ENCODE measurements around the gene PLA2G6. TPM values are rescaled to one million over a fixed set of nuclear protein-coding genes. Genes with fewer than 3 reads are reported as not detected.
"Not testable (repeated sequence)": the region's sequence is repeated elsewhere in the genome, so short reads cannot be mapped to it uniquely, and the experiment has no call there.

Gene PLA2G6
- total RNA-seq, 5 donors from 2014 or later (not counting 1 experiment from before 2014, with no cell fraction given): 93.6 to 197 (median 162) TPM

GRCh38 chr22:38186429-38186828 is 4.8 kb upstream of the PLA2G6 start:
- CTCF ChIA-PET: interaction anchor here in 1 of 2 donors (0.6 kb wide), 1 partner anchor 385 kb away, joined by 3 read pairs; no protein-coding TSS in a partner anchor
- Mint-ChIP-seq H3K9me3 (no peaks in the 10 kb centered on the region), H3K27me3 (no peaks in the 10 kb centered on the region), H3K27ac (no peak overlapping the region), H3K4me1 (peaks cover 3 to 9% (median 7%) of the 10 kb centered on the region in 3 donors), H3K4me3 (no peak overlapping the region), H3K36me3 (no peaks in the 10 kb centered on the region)
- Histone ChIP-seq H3K27ac (ENCODE audit: low read length) (no peak overlapping the region), H3K4me3 (ENCODE audit: control insufficient read depth in 1 of 2, extremely low read depth in 1 of 2, low read length in 1 of 2) (no peak overlapping the region), H3K27me3 (replicated peaks in 1 of 2; ENCODE audit: control insufficient read depth in 2 of 2, extremely low read depth in 1 of 2, insufficient read depth in 2 of 2, low read length in 1 of 2) (no peaks in the 10 kb centered on the region), H3K36me3 (ENCODE audit: control insufficient read depth in 2 of 2, extremely low read depth in 1 of 2, insufficient read depth in 1 of 2, low read length in 1 of 2) (no peaks in the 10 kb centered on the region), H3K4me1 (ENCODE audit: control insufficient read depth in 1 of 2, extremely low read depth in 1 of 2, insufficient read depth in 2 of 2, low read length in 2 of 2) (peaks cover 0 to 7% of the 10 kb centered on the region in 2 experiments), H3K9me3 (no peaks in the 10 kb centered on the region)
- DNase-seq (no peak), ATAC-seq (replicated peaks in 1 of 4) (no peak)
- POLR2A ChIA-PET: no interaction called here
- 73% methylated on average over 5 of the region's 5 CpGs for WGBS (ENCODE audit: insufficient coverage)

GRCh38 chr22:38184788-38185187 is 3.2 kb upstream of the PLA2G6 start:
- Mint-ChIP-seq H3K4me3 (no peak overlapping the region), H3K9me3 (no peaks in the 10 kb centered on the region), H3K27me3 (no peaks in the 10 kb centered on the region), H3K36me3 (no peaks in the 10 kb centered on the region), H3K4me1 (peaks cover 20 to 26% (median 24%) of the 10 kb centered on the region in 3 donors), H3K27ac (peak overlapping the region in 1 of 2 donors; percentile 45)
- H3K27ac ChIP-seq (ENCODE audit: low read length): no peak overlapping the region
- no peaks in the 10 kb centered on the region for H3K27me3 ChIP-seq (replicated peaks in 1 of 2; ENCODE audit: control insufficient read depth in 2 of 2, extremely low read depth in 1 of 2, insufficient read depth in 2 of 2, low read length in 1 of 2)
- no peaks in the 10 kb centered on the region for H3K36me3 ChIP-seq (ENCODE audit: control insufficient read depth in 2 of 2, extremely low read depth in 1 of 2, insufficient read depth in 1 of 2, low read length in 1 of 2)
- DNase-seq (no peak), ATAC-seq (replicated peaks in 1 of 4) (no peak)
- ChIA-PET CTCF (no interaction called here), POLR2A (no interaction called here)
- no peaks in the 10 kb centered on the region for H3K9me3 ChIP-seq
- H3K4me3 ChIP-seq (ENCODE audit: control insufficient read depth in 1 of 2, extremely low read depth in 1 of 2, low read length in 1 of 2): no peak overlapping the region
- 100% methylated on average over 5 of the region's 7 CpGs for WGBS (ENCODE audit: insufficient coverage)
- H3K4me1 ChIP-seq (ENCODE audit: control insufficient read depth in 1 of 2, extremely low read depth in 1 of 2, insufficient read depth in 2 of 2, low read length in 2 of 2): peaks cover 5 to 23% of the 10 kb centered on the region in 2 experiments

GRCh38 chr22:38180841-38181452 is 683 bp downstream of the PLA2G6 start:
- Histone ChIP-seq H3K27me3 (replicated peaks in 1 of 2; ENCODE audit: control insufficient read depth in 2 of 2, extremely low read depth in 1 of 2, insufficient read depth in 2 of 2, low read length in 1 of 2) (no peaks in the 10 kb centered on the region), H3K36me3 (ENCODE audit: control insufficient read depth in 2 of 2, extremely low read depth in 1 of 2, insufficient read depth in 1 of 2, low read length in 1 of 2) (no peaks in the 10 kb centered on the region), H3K27ac (ENCODE audit: low read length) (peak overlapping the region; percentile 73), H3K4me3 (ENCODE audit: control insufficient read depth in 1 of 2, extremely low read depth in 1 of 2, low read length in 1 of 2) (peak overlapping the region; percentile 61 to 83), H3K9me3 (no peaks in the 10 kb centered on the region), H3K4me1 (ENCODE audit: control insufficient read depth in 1 of 2, extremely low read depth in 1 of 2, insufficient read depth in 2 of 2, low read length in 2 of 2) (peaks cover 9 to 43% of the 10 kb centered on the region in 2 experiments)
- POLR2A ChIA-PET: no interaction called here
- Mint-ChIP-seq H3K27me3 (no peaks in the 10 kb centered on the region), H3K4me1 (peaks cover 50 to 58% (median 54%) of the 10 kb centered on the region in 3 donors), H3K9me3 (no peaks in the 10 kb centered on the region), H3K36me3 (no peaks in the 10 kb centered on the region), H3K27ac (peak overlapping the region; percentile 84 to 92), H3K4me3 (peak overlapping the region; percentile 92 to 97 (median 93))
- WGBS (ENCODE audit: insufficient coverage): under 1% methylated on average over 10 of the region's 14 CpGs
- DNase-seq (peak in 33 of 35 experiments; percentile 18 to 76 (median 48)), ATAC-seq (replicated peaks in 1 of 4) (peak; percentile 23 to 49 (median 30))
- CTCF ChIA-PET: interaction anchor here in 1 of 2 donors (0.6 to 0.9 kb wide), 3 partner anchors 14 to 324 kb away, joined by 3 to 5 read pairs (median 3); no protein-coding TSS in a partner anchor

- H3K9me3 ChIP-seq; H3K27me3 Mint-ChIP-seq; ATAC-seq (replicated peaks in 1 of 4); H3K36me3 ChIP-seq (ENCODE audit: control insufficient read depth in 2 of 2, extremely low read depth in 1 of 2, insufficient read depth in 1 of 2, low read length in 1 of 2); H3K4me3 ChIP-seq (ENCODE audit: control insufficient read depth in 1 of 2, extremely low read depth in 1 of 2, low read length in 1 of 2); POLR2A ChIA-PET; H3K36me3 Mint-ChIP-seq; H3K27ac ChIP-seq (ENCODE audit: low read length); H3K27me3 ChIP-seq (replicated peaks in 1 of 2; ENCODE audit: control insufficient read depth in 2 of 2, extremely low read depth in 1 of 2, insufficient read depth in 2 of 2, low read length in 1 of 2); H3K9me3 Mint-ChIP-seq; CTCF ChIA-PET; DNase-seq: not testable (repeated sequence)
- peaks cover 11 to 56% of the 10 kb centered on the region in 2 experiments for H3K4me1 ChIP-seq (ENCODE audit: control insufficient read depth in 1 of 2, extremely low read depth in 1 of 2, insufficient read depth in 2 of 2, low read length in 2 of 2)
- Mint-ChIP-seq H3K4me1 (peaks cover 62 to 69% (median 68%) of the 10 kb centered on the region in 3 donors), H3K4me3 (peak overlapping the region in 1 of 3 donors; percentile 7), H3K27ac (peak overlapping the region in 1 of 2 donors; percentile 38)
- no CpG with 5 or more reads among the region's 7 CpGs for WGBS (ENCODE audit: insufficient coverage)
These were observed 3.1 kb downstream of the PLA2G6 start for GRCh38 chr22:38178605-38178937.

DNA sequence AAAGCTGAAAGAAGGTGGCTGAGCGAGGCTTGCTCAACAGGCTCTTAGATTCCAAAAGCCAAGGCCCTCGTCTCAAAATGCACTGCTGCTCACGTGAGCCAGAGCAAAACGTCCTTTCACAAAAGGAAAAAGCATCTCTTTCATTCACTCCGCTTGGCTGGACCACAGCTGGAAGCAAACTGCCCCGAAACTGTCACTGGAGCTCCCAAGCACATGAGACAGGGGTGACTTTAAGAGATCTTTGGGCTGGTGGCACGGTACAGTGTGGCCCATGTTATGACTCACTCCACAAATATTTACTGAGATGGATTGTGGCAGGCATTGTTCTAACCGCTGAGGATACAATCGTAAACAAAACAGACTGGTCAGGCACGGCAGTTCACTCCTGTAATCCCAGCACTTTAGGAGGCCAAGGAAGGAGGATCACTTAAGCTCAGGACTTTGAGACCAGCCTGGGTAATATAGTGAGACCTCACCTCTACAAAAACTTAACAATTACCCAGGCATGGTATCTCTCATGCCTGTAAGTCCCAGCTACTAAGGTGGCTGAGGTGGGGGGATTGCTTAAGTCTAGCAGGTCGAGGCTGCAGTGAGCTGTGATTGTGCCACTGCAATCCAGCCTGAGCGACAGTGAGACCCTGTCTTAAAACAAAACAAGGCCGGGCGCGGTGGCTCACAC is 3.6 kb downstream of the PLA2G6 start:
- no peaks in the 10 kb centered on the region for H3K9me3 Mint-ChIP-seq
- H3K9me3 ChIP-seq: no peaks in the 10 kb centered on the region
- H3K4me1 Mint-ChIP-seq: peaks cover 67 to 74% (median 73%) of the 10 kb centered on the region in 3 donors
- H3K27ac Mint-ChIP-seq: no peak overlapping the region
- ChIA-PET CTCF (no interaction called here), POLR2A (no interaction called here)
- H3K27me3 ChIP-seq (replicated peaks in 1 of 2; ENCODE audit: control insufficient read depth in 2 of 2, extremely low read depth in 1 of 2, insufficient read depth in 2 of 2, low read length in 1 of 2): no peaks in the 10 kb centered on the region
- H3K27ac ChIP-seq (ENCODE audit: low read length): no peak overlapping the region
- DNase-seq: no peak
- no peaks in the 10 kb centered on the region for H3K27me3 Mint-ChIP-seq
- H3K4me3 ChIP-seq (ENCODE audit: control insufficient read depth in 1 of 2, extremely low read depth in 1 of 2, low read length in 1 of 2): no peak overlapping the region
- peak overlapping the region in 1 of 3 donors; percentile 7 for H3K4me3 Mint-ChIP-seq
- H3K36me3 ChIP-seq (ENCODE audit: control insufficient read depth in 2 of 2, extremely low read depth in 1 of 2, insufficient read depth in 1 of 2, low read length in 1 of 2): no peaks in the 10 kb centered on the region
- peaks cover 11 to 60% of the 10 kb centered on the region in 2 experiments for H3K4me1 ChIP-seq (ENCODE audit: control insufficient read depth in 1 of 2, extremely low read depth in 1 of 2, insufficient read depth in 2 of 2, low read length in 2 of 2)
- peaks cover 4% of the 10 kb centered on the region for H3K36me3 Mint-ChIP-seq
- no peak for ATAC-seq (replicated peaks in 1 of 4)
- 88% methylated on average over 10 of the region's 15 CpGs for WGBS (ENCODE audit: insufficient coverage)

DNA sequence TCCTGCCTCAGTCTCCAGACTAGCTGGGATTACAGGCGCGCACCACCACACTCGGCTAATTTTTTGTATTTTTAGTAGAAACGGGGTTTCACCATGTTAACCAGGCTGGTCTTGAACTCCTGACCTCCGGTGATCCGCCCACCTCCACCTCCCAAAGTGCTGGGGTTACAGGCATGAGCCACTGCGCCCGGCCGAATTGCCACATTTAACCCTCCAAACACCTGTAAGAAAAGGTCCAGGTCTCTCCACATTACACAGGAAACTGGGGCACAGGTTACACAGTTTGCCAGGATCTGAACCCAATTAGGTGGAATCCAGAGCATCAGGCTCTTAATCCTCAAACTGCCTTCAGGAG is 4.1 kb downstream of the PLA2G6 start:
- peaks cover 73 to 79% (median 75%) of the 10 kb centered on the region in 3 donors for H3K4me1 Mint-ChIP-seq
- CTCF ChIA-PET; H3K27me3 Mint-ChIP-seq; H3K36me3 ChIP-seq (ENCODE audit: control insufficient read depth in 2 of 2, extremely low read depth in 1 of 2, insufficient read depth in 1 of 2, low read length in 1 of 2); H3K9me3 Mint-ChIP-seq; H3K9me3 ChIP-seq; H3K36me3 Mint-ChIP-seq; H3K27me3 ChIP-seq (replicated peaks in 1 of 2; ENCODE audit: control insufficient read depth in 2 of 2, extremely low read depth in 1 of 2, insufficient read depth in 2 of 2, low read length in 1 of 2); POLR2A ChIA-PET; ATAC-seq (replicated peaks in 1 of 4); DNase-seq; H3K27ac ChIP-seq (ENCODE audit: low read length); H3K4me3 ChIP-seq (ENCODE audit: control insufficient read depth in 1 of 2, extremely low read depth in 1 of 2, low read length in 1 of 2): not testable (repeated sequence)
- H3K27ac Mint-ChIP-seq: peak overlapping the region in 1 of 2 donors; percentile 89
- H3K4me1 ChIP-seq (ENCODE audit: control insufficient read depth in 1 of 2, extremely low read depth in 1 of 2, insufficient read depth in 2 of 2, low read length in 2 of 2): peaks cover 14 to 65% of the 10 kb centered on the region in 2 experiments
- 88% methylated on average over 9 of the region's 9 CpGs for WGBS (ENCODE audit: insufficient coverage)
- H3K4me3 Mint-ChIP-seq: peak overlapping the region in 1 of 3 donors; percentile 56
